Tibial nerve (tissue), 3 donors: ENCODE results near the gene NKAIN2.

Experiments
- POLR2A ChIP-seq, 2 donors: fragments of 450-650 bp; IDR thresholded peaks; one replicate each; pipeline ENCODE4 v1.6.1; 2017; ENCODE audit warnings: antibody characterized with exemption in 2 of 2, mild to moderate bottlenecking in 2 of 2, moderate library complexity in 2 of 2
- TF ChIP-seq, protein P1 (sequence below), 5 experiments: fragments of 200-600 bp in 3 of 5; fragments of 450-650 bp in 2 of 5; sonication (generic) in 3 of 5; IDR thresholded peaks; one replicate each; pipeline ENCODE4 v1.5.1; 2016 to 2019; ENCODE audit warnings: antibody characterized with exemption in 5 of 5, mild to moderate bottlenecking in 3 of 5, moderate library complexity in 2 of 5

- TF ChIP-seq, protein P1, sequence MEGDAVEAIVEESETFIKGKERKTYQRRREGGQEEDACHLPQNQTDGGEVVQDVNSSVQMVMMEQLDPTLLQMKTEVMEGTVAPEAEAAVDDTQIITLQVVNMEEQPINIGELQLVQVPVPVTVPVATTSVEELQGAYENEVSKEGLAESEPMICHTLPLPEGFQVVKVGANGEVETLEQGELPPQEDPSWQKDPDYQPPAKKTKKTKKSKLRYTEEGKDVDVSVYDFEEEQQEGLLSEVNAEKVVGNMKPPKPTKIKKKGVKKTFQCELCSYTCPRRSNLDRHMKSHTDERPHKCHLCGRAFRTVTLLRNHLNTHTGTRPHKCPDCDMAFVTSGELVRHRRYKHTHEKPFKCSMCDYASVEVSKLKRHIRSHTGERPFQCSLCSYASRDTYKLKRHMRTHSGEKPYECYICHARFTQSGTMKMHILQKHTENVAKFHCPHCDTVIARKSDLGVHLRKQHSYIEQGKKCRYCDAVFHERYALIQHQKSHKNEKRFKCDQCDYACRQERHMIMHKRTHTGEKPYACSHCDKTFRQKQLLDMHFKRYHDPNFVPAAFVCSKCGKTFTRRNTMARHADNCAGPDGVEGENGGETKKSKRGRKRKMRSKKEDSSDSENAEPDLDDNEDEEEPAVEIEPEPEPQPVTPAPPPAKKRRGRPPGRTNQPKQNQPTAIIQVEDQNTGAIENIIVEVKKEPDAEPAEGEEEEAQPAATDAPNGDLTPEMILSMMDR (IDR thresholded peaks at IDR 0.05), result no peak
- no peak for TF ChIP-seq POLR2A (IDR thresholded peaks at IDR 0.05)
Measured at GRCh38 chr6:124011180-124011579, 207.5 kb downstream of the NKAIN2 start.
